Neural progenitor cell (in vitro differentiated cells): ENCODE measurements around the gene LAMTOR5. TPM values are rescaled to one million over a fixed set of nuclear protein-coding genes. Genes with fewer than 3 reads are reported as not detected.
"Not testable (repeated sequence)": the region's sequence is repeated elsewhere in the genome, so short reads cannot be mapped to it uniquely, and the experiment has no call there.

ENCODE experiments used
- DNase-seq: peaks from one replicate; pipeline ENCODE4 v3.0.0-alpha.2; 2016; ENCODE audit warnings: low spot score
- H2AFZ ChIP-seq: fragments of 200-600 bp; sonication (generic); replicated peaks from 2 replicates; pipeline ENCODE4 v1.6.1; 2016; ENCODE audit warnings: antibody characterized with exemption
- H3F3A ChIP-seq: fragments of 200-600 bp; sonication (generic); 2 replicates; pipeline ENCODE4 v1.6.1; 2016; ENCODE audit warnings: antibody characterized with exemption, low read depth
- H3K27ac ChIP-seq: fragments of 200-600 bp; sonication (generic); 2 replicates; pipeline ENCODE4 v1.5.1; 2016; ENCODE audit warnings: mild to moderate bottlenecking
- H3K27me3 ChIP-seq: fragments of 200-600 bp; sonication (generic); 2 replicates; pipeline ENCODE4 v1.6.1; 2016; ENCODE audit warnings: mild to moderate bottlenecking, moderate library complexity
- H3K36me3 ChIP-seq: fragments of 200-600 bp; sonication (generic); 2 replicates; pipeline ENCODE4 v1.5.1; 2016
- H3K4me1 ChIP-seq: fragments of 200-600 bp; sonication (generic); 2 replicates; pipeline ENCODE4 v1.6.1; 2016; ENCODE audit warnings: mixed run types
- H3K4me2 ChIP-seq: fragments of 200-600 bp; sonication (generic); 2 replicates; pipeline ENCODE4 v1.6.1; 2016
- H3K4me3 ChIP-seq: fragments of 200-600 bp; sonication (generic); 2 replicates; pipeline ENCODE4 v1.5.1; 2016
- H3K79me2 ChIP-seq: fragments of 200-600 bp; sonication (generic); 2 replicates; pipeline ENCODE4 v1.6.1; 2016; ENCODE audit warnings: low read depth
- H3K9ac ChIP-seq: fragments of 200-600 bp; sonication (generic); 2 replicates; pipeline ENCODE4 v1.6.1; 2016
- H3K9me3 ChIP-seq: fragments of 200-600 bp; sonication (generic); 2 replicates; pipeline ENCODE4 v1.5.1; 2016; ENCODE audit warnings: low read depth
- H4K20me1 ChIP-seq: fragments of 200-600 bp; sonication (generic); 2 replicates; pipeline ENCODE4 v1.6.1; 2016; ENCODE audit warnings: low read depth
- H3K27ac Mint-ChIP-seq: 3 replicates; pipeline ENCODE4 v1.8.0; 2021; ENCODE audit warnings: mixed read lengths
- H3K27me3 Mint-ChIP-seq: 2 replicates; pipeline ENCODE4 v1.8.0; 2022; ENCODE audit warnings: low read depth, mild to moderate bottlenecking, inconsistent platforms, moderate library complexity, mixed read lengths; ENCODE audit not compliant: insufficient read depth
- H3K36me3 Mint-ChIP-seq: 3 replicates; pipeline ENCODE4 v1.8.0; 2021; ENCODE audit warnings: mixed read lengths
- H3K4me1 Mint-ChIP-seq: 3 replicates; pipeline ENCODE4 v1.8.0; 2021; ENCODE audit warnings: mixed read lengths
- H3K4me3 Mint-ChIP-seq: 3 replicates; pipeline ENCODE4 v1.8.0; 2021; ENCODE audit warnings: mild to moderate bottlenecking, moderate library complexity, mixed read lengths
- H3K9me3 Mint-ChIP-seq: 3 replicates; pipeline ENCODE4 v1.8.0; 2020; ENCODE audit warnings: mixed read lengths
- EZH2 ChIP-seq: fragments of 200-600 bp; sonication (generic); IDR thresholded peaks from 2 replicates; pipeline ENCODE4 v1.6.1; 2017; ENCODE audit warnings: antibody characterized with exemption, mild to moderate bottlenecking, moderate library complexity
- EZH2phosphoT487 ChIP-seq: fragments of 200-600 bp; sonication (generic); IDR thresholded peaks from 2 replicates; pipeline ENCODE4 v1.6.1; 2017; ENCODE audit warnings: antibody characterized with exemption
- total RNA-seq: library from RNA; depleted of rRNA; stranded (reverse); fragments of >200 nt; gene quantifications from 2 replicates; pipeline ENCODE4 v1.2.3, GENCODE V29; 2015; ENCODE audit warnings: low replicate concordance
- TF ChIP-seq, protein P1 (sequence below): fragments of 200-600 bp; sonication (generic); IDR thresholded peaks from 2 replicates; pipeline ENCODE4 v1.5.1; 2017; ENCODE audit warnings: antibody characterized with exemption, mild to moderate bottlenecking

LAMTOR5 gene
- total RNA-seq, 1 donor from 2014 or later = 46.8 TPM

DNA sequence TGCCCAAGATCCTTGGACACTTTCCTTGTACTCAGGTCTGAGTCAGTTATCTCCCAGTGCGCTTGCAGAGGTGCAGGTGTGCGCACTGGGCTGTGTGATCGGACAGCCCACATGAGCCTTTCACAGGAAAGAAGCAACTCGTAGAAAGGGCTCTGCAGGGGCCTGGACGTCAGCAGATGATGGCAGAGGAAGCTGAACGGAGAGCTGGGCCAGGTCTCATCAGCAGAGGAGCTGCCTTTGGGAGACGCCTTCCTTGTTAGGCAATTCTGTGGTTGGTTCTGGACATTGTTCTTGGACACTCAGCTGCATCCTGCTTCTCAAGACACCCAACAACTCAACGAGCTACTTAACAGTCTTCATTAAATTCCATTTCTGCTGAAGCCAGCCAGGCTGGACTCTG is 36.0 kb upstream of the LAMTOR5 start:
- Histone ChIP-seq H3F3A (no peaks in the 10 kb centered on the region), H3K4me3 (no peak overlapping the region), H3K79me2 (no peaks in the 10 kb centered on the region), H3K4me1 (no peaks in the 10 kb centered on the region), H3K4me2 (no peak overlapping the region), H2AFZ (no peak overlapping the region), H3K9me3 (no peaks in the 10 kb centered on the region), H3K36me3 (no peaks in the 10 kb centered on the region), H4K20me1 (no peaks in the 10 kb centered on the region), H3K27ac (no peak overlapping the region), H3K27me3 (no peaks in the 10 kb centered on the region), H3K9ac (no peak overlapping the region)
- H3K4me3 Mint-ChIP-seq = no peak overlapping the region
- no peaks in the 10 kb centered on the region for H3K9me3 Mint-ChIP-seq
- no peaks in the 10 kb centered on the region for H3K36me3 Mint-ChIP-seq
- no peak overlapping the region for H3K27ac Mint-ChIP-seq
- DNase-seq = no peak
- TF ChIP-seq EZH2 (no peak), EZH2phosphoT487 (no peak)
- TF ChIP-seq, protein P1, sequence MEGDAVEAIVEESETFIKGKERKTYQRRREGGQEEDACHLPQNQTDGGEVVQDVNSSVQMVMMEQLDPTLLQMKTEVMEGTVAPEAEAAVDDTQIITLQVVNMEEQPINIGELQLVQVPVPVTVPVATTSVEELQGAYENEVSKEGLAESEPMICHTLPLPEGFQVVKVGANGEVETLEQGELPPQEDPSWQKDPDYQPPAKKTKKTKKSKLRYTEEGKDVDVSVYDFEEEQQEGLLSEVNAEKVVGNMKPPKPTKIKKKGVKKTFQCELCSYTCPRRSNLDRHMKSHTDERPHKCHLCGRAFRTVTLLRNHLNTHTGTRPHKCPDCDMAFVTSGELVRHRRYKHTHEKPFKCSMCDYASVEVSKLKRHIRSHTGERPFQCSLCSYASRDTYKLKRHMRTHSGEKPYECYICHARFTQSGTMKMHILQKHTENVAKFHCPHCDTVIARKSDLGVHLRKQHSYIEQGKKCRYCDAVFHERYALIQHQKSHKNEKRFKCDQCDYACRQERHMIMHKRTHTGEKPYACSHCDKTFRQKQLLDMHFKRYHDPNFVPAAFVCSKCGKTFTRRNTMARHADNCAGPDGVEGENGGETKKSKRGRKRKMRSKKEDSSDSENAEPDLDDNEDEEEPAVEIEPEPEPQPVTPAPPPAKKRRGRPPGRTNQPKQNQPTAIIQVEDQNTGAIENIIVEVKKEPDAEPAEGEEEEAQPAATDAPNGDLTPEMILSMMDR = no peak
- H3K27me3 Mint-ChIP-seq = peaks cover 11% of the 10 kb centered on the region
- peaks cover 8% of the 10 kb centered on the region for H3K4me1 Mint-ChIP-seq

DNA sequence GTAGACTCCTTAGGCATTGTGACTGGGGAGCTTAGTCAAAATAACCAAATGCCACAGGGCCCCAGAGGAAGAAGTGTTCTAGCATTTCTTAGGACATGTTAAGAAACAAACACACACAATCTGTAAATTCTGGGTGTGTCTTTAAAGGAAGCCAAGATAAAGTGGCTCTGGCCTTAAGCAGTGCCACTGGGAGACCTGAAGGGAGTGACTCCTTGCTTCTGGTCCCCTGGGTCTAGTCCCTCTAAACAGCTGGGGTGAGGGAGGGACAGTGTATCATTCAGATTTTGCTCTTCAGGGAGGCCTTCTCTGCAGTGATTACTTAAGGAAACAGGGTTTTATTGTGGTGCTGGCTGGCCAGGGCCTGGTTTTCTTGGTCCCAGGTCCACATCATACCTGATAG is 34.4 kb upstream of the LAMTOR5 start:
- TF ChIP-seq EZH2 (no peak), EZH2phosphoT487 (no peak)
- TF ChIP-seq, protein P1 = no peak
- H3K36me3 Mint-ChIP-seq = no peaks in the 10 kb centered on the region
- H3K4me2 ChIP-seq = no peak overlapping the region
- H3F3A ChIP-seq = no peaks in the 10 kb centered on the region
- no peaks in the 10 kb centered on the region for H3K9me3 Mint-ChIP-seq
- H4K20me1 ChIP-seq = no peaks in the 10 kb centered on the region
- no peaks in the 10 kb centered on the region for H3K36me3 ChIP-seq
- peaks cover 8% of the 10 kb centered on the region for H3K4me1 Mint-ChIP-seq
- H3K4me3 ChIP-seq = no peak overlapping the region
- no peaks in the 10 kb centered on the region for H3K79me2 ChIP-seq
- H3K4me1 ChIP-seq = no peaks in the 10 kb centered on the region
- H3K27me3 Mint-ChIP-seq = peaks cover 8% of the 10 kb centered on the region
- no peak overlapping the region for H3K27ac ChIP-seq
- H3K27me3 ChIP-seq = no peaks in the 10 kb centered on the region
- no peak for DNase-seq
- no peak overlapping the region for H3K9ac ChIP-seq
- H3K9me3 ChIP-seq = no peaks in the 10 kb centered on the region
- H2AFZ ChIP-seq = peak overlapping the region; percentile 42
- no peak overlapping the region for H3K4me3 Mint-ChIP-seq
- no peak overlapping the region for H3K27ac Mint-ChIP-seq

DNA sequence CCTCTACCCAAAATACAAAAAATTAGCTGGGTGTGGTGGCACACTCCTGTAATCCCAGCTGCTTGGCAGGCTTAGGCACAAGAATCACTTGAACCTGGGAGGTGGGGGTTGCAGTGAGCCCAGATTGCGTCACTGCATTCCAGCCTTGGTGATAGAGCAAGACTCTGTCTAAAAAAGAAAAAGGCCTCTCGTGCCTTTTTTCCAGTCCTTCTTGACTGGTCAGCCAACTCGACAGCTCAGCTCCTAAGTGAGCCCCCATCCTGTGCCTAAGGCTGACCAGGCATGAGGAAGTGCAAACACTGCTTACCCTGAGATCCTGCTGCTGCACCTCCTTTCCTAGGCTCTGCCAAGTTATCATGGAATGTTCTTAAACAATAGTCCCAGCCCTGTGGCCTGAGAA is 33.4 kb upstream of the LAMTOR5 start:
- H3K4me3 Mint-ChIP-seq = no peak overlapping the region
- peaks cover 16% of the 10 kb centered on the region for H3K4me1 Mint-ChIP-seq

DNA sequence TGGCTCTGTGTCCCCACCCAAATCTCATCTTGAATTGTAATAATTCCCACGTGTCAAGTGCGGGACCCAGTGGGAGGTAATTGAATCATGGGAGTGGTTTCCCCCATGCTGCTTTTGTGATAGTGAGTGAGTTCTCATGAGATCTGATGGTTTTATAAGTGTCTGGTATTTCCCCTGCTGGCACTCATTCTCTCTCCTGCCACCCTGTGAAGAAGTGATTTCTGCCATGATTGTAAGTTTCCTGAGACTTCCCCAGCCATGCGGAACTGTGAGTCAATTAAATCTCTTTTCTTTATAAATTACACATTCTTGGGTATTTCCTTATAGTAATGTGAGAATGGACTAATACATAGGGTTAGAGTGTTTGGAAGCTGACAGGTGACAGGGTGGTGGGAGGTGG is 32.4 kb upstream of the LAMTOR5 start:
- H3K79me2 ChIP-seq, H3K27me3 ChIP-seq, H3F3A ChIP-seq, H3K36me3 Mint-ChIP-seq, H4K20me1 ChIP-seq, H3K4me3 Mint-ChIP-seq, H3K9me3 Mint-ChIP-seq, H3K27ac ChIP-seq, H2AFZ ChIP-seq, H3K27ac Mint-ChIP-seq, H3K4me2 ChIP-seq, DNase-seq, H3K4me1 ChIP-seq, H3K9ac ChIP-seq, H3K9me3 ChIP-seq, H3K4me3 ChIP-seq, H3K36me3 ChIP-seq: not testable (repeated sequence)
- peaks cover 16% of the 10 kb centered on the region for H3K4me1 Mint-ChIP-seq
- peaks cover 11% of the 10 kb centered on the region for H3K27me3 Mint-ChIP-seq

More for the DNA sequence above, 33.4 kb upstream of the LAMTOR5 start:
- H3K79me2 ChIP-seq = no peaks in the 10 kb centered on the region
- H3K9me3 ChIP-seq = no peaks in the 10 kb centered on the region
- H3K4me2 ChIP-seq = no peak overlapping the region
- no peak overlapping the region for H3K4me3 ChIP-seq
- H3K27ac Mint-ChIP-seq = no peak overlapping the region
- H3K27me3 ChIP-seq = no peaks in the 10 kb centered on the region
- peaks cover 8% of the 10 kb centered on the region for H3K27me3 Mint-ChIP-seq
- H4K20me1 ChIP-seq = no peaks in the 10 kb centered on the region
- TF ChIP-seq, protein P1 = no peak
- TF ChIP-seq EZH2 = no peak
- TF ChIP-seq EZH2phosphoT487 = no peak
- no peaks in the 10 kb centered on the region for H3F3A ChIP-seq
- H3K4me1 ChIP-seq = no peaks in the 10 kb centered on the region
- H3K27ac ChIP-seq = no peak overlapping the region
- H3K9ac ChIP-seq = no peak overlapping the region
- H2AFZ ChIP-seq = no peak overlapping the region
- no peaks in the 10 kb centered on the region for H3K36me3 ChIP-seq
- no peak for DNase-seq
- no peaks in the 10 kb centered on the region for H3K36me3 Mint-ChIP-seq
- H3K9me3 Mint-ChIP-seq = no peaks in the 10 kb centered on the region
